ENCODE results near the gene GRB10.

GRB10 gene

DNA sequence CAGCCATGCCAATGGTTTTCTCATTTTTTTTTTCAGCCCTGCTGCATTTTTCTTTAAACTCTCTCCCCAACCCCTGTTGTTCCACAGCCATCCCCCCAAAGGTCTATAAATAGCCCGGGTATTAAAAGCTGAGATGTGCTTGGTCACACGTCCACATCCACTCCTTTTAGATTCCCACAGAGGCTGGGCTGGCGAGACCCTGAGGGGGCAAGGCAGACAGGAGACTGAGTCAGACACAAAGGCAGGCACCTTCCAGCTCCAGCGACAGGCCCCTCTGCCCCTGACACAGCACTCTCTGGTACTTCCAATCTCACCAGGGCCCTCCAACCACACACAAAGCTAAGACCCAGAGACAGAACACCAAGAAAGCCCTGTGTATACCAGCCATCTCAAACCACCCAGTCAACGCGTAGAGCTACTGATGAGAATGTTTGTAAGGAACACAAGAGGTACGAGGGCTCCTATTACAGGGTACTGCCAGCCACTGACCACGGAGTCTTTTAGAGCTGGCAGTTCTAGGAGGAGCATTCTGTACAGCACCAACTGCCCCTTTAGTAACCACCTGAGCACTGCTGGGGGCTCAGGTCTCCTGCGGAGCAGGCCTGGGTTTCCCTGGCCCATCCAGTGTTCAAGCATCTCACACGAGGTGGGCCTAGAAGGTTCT is 153.3 kb downstream of the GRB10 start:
- no peak for DNase-seq

DNA sequence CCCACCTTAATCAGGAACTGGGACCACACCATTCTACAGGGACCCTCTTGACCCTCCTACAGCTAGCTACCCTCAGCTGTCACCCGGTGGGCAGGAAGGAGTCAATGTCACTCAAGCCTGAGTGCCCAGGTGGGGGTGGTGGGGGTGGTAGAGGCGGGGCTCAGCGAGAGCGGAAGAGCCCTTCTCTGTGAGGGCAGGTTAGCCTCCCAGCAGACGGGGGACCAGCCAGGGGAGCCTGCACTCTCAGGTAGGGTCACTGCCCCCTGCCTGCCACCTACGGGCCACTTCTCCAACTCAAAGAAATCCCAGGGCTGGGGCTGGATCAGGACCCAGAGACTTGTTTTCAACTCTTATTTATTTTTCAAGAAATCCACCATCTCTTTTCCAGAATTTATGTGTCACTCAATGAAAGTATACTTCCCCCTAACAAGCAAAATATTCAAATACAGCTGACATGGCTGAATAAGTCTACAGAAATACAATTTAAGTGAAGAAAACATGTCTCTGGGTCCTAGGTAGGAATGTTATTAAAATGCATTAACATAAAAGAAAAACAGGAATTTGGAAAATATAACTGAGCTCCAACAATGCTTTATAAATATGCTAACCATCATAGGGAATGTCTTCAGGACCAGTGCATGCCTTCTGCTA is 154.1 kb downstream of the GRB10 start:
- no peak for DNase-seq

GRCh38 chr7:50627824-50628361 is 154.8 kb downstream of the GRB10 start:
- no peak for DNase-seq

DNA sequence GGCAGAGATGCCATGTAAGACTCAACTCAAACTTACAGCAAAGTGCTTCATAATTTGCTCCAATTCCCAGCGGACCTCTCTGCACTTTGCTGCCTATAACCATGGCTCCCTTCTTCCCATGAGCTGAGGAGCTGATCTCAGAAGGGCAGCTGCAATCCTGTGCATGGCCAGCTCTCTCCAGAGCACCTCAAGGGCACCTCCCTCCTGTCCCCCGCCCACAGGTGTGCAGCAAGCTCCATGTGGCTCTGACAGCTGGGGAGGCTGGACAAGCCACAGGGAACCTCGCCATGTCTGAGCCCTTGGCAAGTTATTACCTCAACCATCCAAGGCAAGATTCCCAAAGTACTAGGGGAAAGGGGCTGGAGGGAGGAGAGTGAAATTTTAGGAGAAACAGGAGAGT is 156.4 kb downstream of the GRB10 start:
- DNase-seq, result no peak

GRCh38 chr7:50625360-50625759 is 157.3 kb downstream of the GRB10 start:
- DNase-seq, result no peak

DNA sequence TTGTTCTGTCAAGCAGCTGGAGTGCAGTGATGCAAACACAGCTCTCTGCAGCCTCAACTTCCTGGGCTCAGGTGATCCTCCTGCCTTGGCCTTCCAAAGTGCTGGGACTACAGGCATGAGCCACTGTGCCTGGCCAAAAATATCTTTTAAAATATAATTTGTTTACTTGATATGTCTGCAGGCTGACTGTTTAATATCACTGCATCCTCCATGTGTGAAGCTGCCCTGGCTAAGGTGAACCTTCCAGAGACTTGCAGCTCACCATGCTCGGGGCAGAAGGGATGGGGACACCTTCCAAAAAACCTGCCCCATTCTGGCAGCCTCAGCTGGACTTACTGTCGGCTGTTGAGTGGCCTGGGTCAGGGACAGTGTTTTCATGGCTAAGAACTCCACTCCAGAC is 159.9 kb downstream of the GRB10 start:
- no peak for DNase-seq

DNA sequence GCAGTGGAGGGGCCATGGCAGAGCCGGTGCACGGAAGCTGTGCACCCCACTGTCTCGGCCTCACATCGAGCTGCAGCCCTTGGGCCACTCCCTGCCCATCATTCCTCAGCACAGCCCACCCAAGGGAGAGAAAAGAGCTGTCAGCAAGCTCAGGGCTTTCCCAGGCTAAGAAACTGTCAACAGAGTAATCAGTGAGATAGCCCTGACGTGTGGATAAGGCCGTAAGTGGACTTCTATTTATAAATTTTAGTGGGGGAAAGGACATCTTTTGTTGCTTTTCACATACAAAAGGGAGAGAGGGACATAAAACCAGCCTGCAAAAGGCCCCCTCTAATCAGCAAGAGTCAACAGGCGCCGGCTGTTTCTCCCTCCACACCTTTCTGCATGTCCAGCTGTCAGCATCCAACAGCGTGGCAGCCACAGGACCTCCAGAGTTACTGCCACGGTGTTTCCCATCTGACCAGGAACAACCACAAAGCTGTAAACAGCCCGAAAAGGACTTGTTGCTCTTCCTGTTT is 160.7 kb downstream of the GRB10 start:
- DNase-seq, result no peak

GRCh38 chr7:50621206-50621605 is 161.5 kb downstream of the GRB10 start:
- DNase-seq, result no peak

GRCh38 chr7:50620433-50620832 is 162.3 kb downstream of the GRB10 start:
- DNase-seq, result no peak

GRCh38 chr7:50619684-50620083 is 163.0 kb downstream of the GRB10 start:
- DNase-seq, result no peak

GRCh38 chr7:50618281-50618680 is 164.4 kb downstream of the GRB10 start:
- DNase-seq, result no peak

DNA sequence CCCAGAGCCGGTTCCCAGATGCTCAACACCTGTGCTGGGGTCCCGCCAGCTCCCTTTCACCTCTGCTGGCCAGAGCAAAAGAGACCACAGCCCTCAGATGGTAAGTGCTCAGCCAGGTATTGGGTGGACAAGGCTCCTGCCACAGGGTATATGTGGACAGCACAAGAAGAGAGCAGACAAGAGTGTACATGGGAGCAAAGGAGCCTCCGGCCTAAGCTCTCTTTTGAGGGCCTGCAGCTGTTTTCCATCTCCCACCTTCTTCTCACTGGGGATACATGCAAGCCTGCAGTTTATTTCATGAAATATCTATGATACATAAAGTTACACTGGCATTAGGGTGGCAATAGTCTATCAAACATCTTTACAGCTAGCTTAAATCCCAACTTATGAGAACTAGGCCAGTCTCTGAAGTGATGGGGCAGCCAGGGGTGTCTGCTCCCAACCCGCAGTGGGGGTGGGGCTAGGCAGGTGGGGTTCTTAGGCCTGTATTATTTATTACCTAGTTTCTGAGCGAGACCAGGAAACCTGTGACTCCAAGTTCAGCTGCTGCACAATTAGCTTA is 167.1 kb downstream of the GRB10 start:
- no peak for DNase-seq

GRCh38 chr7:50614721-50615518 is 167.8 kb downstream of the GRB10 start:
- DNase-seq, result no peak

- no peak for DNase-seq
Measured at GRCh38 chr7:50613473-50613872, 169.2 kb downstream of the GRB10 start.

- no peak for DNase-seq
Measured at GRCh38 chr7:50612704-50613103, 170.0 kb downstream of the GRB10 start.

- DNase-seq, result no peak
Measured at GRCh38 chr7:50610521-50611277, 172.0 kb downstream of the GRB10 start.

DNA sequence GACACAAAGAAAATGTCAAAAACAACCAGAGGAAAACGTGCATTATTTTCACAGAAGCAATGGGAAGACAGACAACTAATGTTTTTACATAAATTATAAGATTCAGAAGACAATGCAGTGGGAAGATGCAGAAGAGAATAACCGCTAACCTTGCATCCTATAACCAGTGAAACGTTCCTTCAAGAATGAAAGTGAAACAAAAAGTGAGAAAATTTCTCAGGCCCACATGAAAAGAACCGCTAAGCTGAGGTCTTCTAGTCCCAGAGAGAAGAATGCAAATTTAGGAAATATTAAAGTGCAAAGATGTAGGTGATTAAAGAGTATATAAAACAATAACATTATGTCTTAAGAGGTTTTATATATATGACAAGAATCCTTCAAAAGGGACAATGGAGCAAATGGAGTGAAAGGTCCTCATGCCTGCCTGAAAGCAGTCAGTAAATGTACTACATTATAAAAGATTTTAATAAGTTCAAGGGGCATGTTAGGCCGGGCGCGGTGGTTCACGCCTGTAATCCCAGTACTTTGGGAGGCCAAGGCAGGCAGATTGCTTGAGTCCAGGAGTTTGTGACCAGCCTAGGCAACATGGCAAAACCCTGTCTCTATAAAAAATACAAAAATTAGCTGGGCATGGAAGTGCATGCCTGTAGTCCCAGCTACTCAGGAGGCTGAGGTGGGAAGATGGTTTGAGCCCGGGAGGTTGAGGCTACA is 174.3 kb downstream of the GRB10 start:
- DNase-seq, result no peak

DNA sequence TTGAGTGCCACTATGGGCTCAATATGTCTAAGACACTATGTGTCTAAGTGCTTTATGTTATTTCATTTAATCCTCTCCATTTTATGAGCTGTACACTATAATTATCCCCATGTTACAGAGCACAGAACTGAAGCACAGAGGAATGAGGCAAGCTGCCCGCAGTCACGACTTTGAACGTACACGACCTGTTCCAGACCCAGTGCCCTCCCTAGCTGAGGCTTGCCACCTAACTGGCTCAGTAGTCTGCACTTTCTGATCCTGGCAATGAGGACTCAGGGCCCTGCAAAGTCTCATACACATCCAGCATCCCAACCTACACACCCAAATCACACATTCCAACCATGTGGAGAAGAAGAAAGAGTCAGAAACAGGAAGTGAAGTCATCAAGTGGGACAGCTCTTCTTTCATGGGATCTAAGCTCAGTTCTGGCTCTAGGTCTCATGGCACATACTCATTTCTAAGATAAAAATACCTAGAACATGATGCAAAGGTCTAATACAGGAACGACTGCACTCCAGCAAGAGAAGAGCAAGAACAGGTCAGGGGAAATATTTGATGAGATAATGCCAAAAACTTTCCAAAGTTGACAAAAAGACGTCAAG is 175.1 kb downstream of the GRB10 start:
- DNase-seq, result no peak

- no peak for DNase-seq
Measured at GRCh38 chr7:50605059-50605458, 177.6 kb downstream of the GRB10 start.

- DNase-seq, result no peak
Measured at GRCh38 chr7:50603287-50603686, 179.4 kb downstream of the GRB10 start.

GRCh38 chr7:50599385-50599784 is 183.3 kb downstream of the GRB10 start:
- DNase-seq, result no peak

All from NCI-H2171 treated with DMSO at 0.1 percent for 48 hours (cell line).